Endodermal cell (in vitro differentiated cells): ENCODE measurements around the gene ATXN2. TPM values are rescaled to one million over a fixed set of nuclear protein-coding genes. Genes with fewer than 3 reads are reported as not detected.

Experiments used
- DNase-seq: peaks from one replicate; pipeline ENCODE4 v3.0.0-alpha.2; 2017
- H3K27ac ChIP-seq: 2 replicates; pipeline ENCODE4 v1.5.1; 2013; ENCODE audit warnings: mild to moderate bottlenecking, low read depth, low read length, moderate library complexity
- H3K27me3 ChIP-seq: 2 replicates; pipeline ENCODE4 v1.6.1; 2013; ENCODE audit warnings: mild to moderate bottlenecking, low read length, moderate library complexity; ENCODE audit not compliant: insufficient read depth, control insufficient read depth, poor library complexity, severe bottlenecking
- H3K36me3 ChIP-seq: 2 replicates; pipeline ENCODE4 v1.7.0; 2013; ENCODE audit warnings: mild to moderate bottlenecking, low read length, moderate library complexity; ENCODE audit not compliant: control insufficient read depth, insufficient read depth
- H3K4me1 ChIP-seq: one replicate; pipeline ENCODE4 v1.7.0; 2013; ENCODE audit warnings: low read length; ENCODE audit not compliant: control insufficient read depth, insufficient read depth
- H3K4me3 ChIP-seq: 2 replicates; pipeline ENCODE4 v1.5.1; 2013; ENCODE audit warnings: mild to moderate bottlenecking, low read length, moderate library complexity
- H3K9ac ChIP-seq: 2 replicates; pipeline ENCODE4 v1.6.1; 2013; ENCODE audit warnings: mild to moderate bottlenecking, low read length, moderate library complexity; ENCODE audit not compliant: poor library complexity, severe bottlenecking; ENCODE audit errors: extremely low read depth
- H3K9me3 ChIP-seq: 2 replicates; pipeline ENCODE4 v1.6.1; 2013; ENCODE audit warnings: mild to moderate bottlenecking, low read length, moderate library complexity; ENCODE audit not compliant: control insufficient read depth
- H3K27ac Mint-ChIP-seq: 2 replicates; pipeline ENCODE4 v1.8.0; 2020; ENCODE audit warnings: mixed read lengths
- H3K27me3 Mint-ChIP-seq: 2 replicates; pipeline ENCODE4 v1.8.0; 2021; ENCODE audit warnings: mild to moderate bottlenecking, mixed read lengths; ENCODE audit not compliant: insufficient read depth
- H3K36me3 Mint-ChIP-seq: 2 replicates; pipeline ENCODE4 v1.8.0; 2020; ENCODE audit warnings: low read depth, mixed read lengths
- H3K4me1 Mint-ChIP-seq: 2 replicates; pipeline ENCODE4 v1.8.0; 2020; ENCODE audit warnings: mixed read lengths
- H3K4me3 Mint-ChIP-seq: 2 replicates; pipeline ENCODE4 v1.8.0; 2020; ENCODE audit warnings: mild to moderate bottlenecking, moderate library complexity, mixed read lengths
- H3K9me3 Mint-ChIP-seq: 2 replicates; pipeline ENCODE4 v1.8.0; 2020; ENCODE audit warnings: mild to moderate bottlenecking, mixed read lengths
- WGBS, 2 experiments: methylation state at CpG; one replicate each; pipeline versions ENCODE4 v1.1.5 to v1.1.7; 2013; ENCODE audit warnings: missing lambda C conversion rate in 2 of 2, mixed read lengths in 1 of 2; ENCODE audit not compliant: insufficient coverage in 1 of 2, insufficient read length in 1 of 2; 5-methylcytosine and 5-hydroxymethylcytosine counted together
- total RNA-seq, 2 donors: library from RNA; stranded (reverse); fragmentation: NEBNext Ultra II Directional in 1 of 2; extraction: Animal tissue kit (Norgen Biotek cat#: 25700) in 1 of 2; gene quantifications; 2 replicates in 1 of 2; 3 replicates in 1 of 2; pipeline ENCODE4 v1.2.1, GENCODE V29; 2021
- TF ChIP-seq, protein P1 (sequence below): fragments of 200-600 bp; sonication (generic); conservative IDR thresholded peaks from 2 replicates; pipeline ENCODE4 v1.5.0; 2021; ENCODE audit warnings: antibody characterized with exemption, mild to moderate bottlenecking

The ATXN2 gene
- total RNA-seq, 2 donors from 2014 or later = 85.7 to 87.3 TPM

DNA sequence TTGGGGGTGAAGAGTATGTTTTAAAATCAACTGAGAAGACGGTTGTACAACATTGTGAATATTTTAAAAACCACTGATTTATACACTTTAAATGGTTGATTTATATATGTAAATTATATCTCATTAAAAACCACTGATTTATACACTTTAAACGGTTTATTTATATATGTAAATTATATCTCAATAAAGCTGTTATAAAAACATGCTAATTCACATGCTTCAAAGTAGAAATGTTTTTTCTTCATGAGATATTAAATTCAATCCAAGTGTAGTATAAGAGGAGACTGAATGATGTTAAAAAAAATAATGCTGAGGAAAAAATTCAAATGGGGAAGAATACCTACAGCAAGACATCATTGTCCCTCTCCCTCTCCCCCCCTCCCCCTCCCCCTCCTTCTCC is 92.9 kb downstream of the ATXN2 start:
- DNase-seq = no peak
- peaks cover 61% of the 10 kb centered on the region for H3K36me3 Mint-ChIP-seq
- H3K9ac ChIP-seq = no peak overlapping the region
- no peaks in the 10 kb centered on the region for H3K27me3 Mint-ChIP-seq
- WGBS, 2 experiments = no CpG with 5 or more reads among the region's 2 CpGs
- TF ChIP-seq, protein P1, sequence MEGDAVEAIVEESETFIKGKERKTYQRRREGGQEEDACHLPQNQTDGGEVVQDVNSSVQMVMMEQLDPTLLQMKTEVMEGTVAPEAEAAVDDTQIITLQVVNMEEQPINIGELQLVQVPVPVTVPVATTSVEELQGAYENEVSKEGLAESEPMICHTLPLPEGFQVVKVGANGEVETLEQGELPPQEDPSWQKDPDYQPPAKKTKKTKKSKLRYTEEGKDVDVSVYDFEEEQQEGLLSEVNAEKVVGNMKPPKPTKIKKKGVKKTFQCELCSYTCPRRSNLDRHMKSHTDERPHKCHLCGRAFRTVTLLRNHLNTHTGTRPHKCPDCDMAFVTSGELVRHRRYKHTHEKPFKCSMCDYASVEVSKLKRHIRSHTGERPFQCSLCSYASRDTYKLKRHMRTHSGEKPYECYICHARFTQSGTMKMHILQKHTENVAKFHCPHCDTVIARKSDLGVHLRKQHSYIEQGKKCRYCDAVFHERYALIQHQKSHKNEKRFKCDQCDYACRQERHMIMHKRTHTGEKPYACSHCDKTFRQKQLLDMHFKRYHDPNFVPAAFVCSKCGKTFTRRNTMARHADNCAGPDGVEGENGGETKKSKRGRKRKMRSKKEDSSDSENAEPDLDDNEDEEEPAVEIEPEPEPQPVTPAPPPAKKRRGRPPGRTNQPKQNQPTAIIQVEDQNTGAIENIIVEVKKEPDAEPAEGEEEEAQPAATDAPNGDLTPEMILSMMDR = no peak
- no peak overlapping the region for H3K27ac Mint-ChIP-seq
- H3K27ac ChIP-seq = no peak overlapping the region
- H3K4me1 Mint-ChIP-seq = no peaks in the 10 kb centered on the region
- no peak overlapping the region for H3K4me3 Mint-ChIP-seq
- H3K4me3 ChIP-seq = no peak overlapping the region
- H3K9me3 ChIP-seq = peaks cover 18% of the 10 kb centered on the region
- H3K9me3 Mint-ChIP-seq = peaks cover 22% of the 10 kb centered on the region
- no peaks in the 10 kb centered on the region for H3K4me1 ChIP-seq
- H3K27me3 ChIP-seq = no peaks in the 10 kb centered on the region
- H3K36me3 ChIP-seq = peaks cover 78% of the 10 kb centered on the region

GRCh38 chr12:111505601-111506036 is 93.5 kb downstream of the ATXN2 start:
- Mint-ChIP-seq H3K27ac (no peak overlapping the region), H3K36me3 (peaks cover 60% of the 10 kb centered on the region), H3K9me3 (peaks cover 22% of the 10 kb centered on the region), H3K4me3 (no peak overlapping the region), H3K27me3 (no peaks in the 10 kb centered on the region), H3K4me1 (no peaks in the 10 kb centered on the region)
- no peak overlapping the region for H3K9ac ChIP-seq
- H3K27ac ChIP-seq = no peak overlapping the region
- peaks cover 76% of the 10 kb centered on the region for H3K36me3 ChIP-seq
- TF ChIP-seq, protein P1 = peak; percentile 40
- no peaks in the 10 kb centered on the region for H3K4me1 ChIP-seq
- H3K9me3 ChIP-seq = peaks cover 18% of the 10 kb centered on the region
- DNase-seq = no peak
- no peak overlapping the region for H3K4me3 ChIP-seq
- WGBS, 2 experiments = 100% methylated on average over 1 of the region's 1 CpG; no CpG with 5 or more reads in 1 of the 2 experiments
- no peaks in the 10 kb centered on the region for H3K27me3 ChIP-seq

- Mint-ChIP-seq H3K4me3 (no peak overlapping the region), H3K36me3 (peaks cover 60% of the 10 kb centered on the region), H3K27ac (no peak overlapping the region), H3K9me3 (peaks cover 15% of the 10 kb centered on the region), H3K4me1 (no peaks in the 10 kb centered on the region), H3K27me3 (no peaks in the 10 kb centered on the region)
- H3K4me1 ChIP-seq = no peaks in the 10 kb centered on the region
- H3K9ac ChIP-seq = no peak overlapping the region
- H3K36me3 ChIP-seq = peaks cover 74% of the 10 kb centered on the region
- WGBS, 2 experiments = no CpG with 5 or more reads among the region's 1 CpG
- H3K9me3 ChIP-seq = peaks cover 9% of the 10 kb centered on the region
- H3K27ac ChIP-seq = no peak overlapping the region
- no peaks in the 10 kb centered on the region for H3K27me3 ChIP-seq
- TF ChIP-seq, protein P1 = no peak
- no peak for DNase-seq
- no peak overlapping the region for H3K4me3 ChIP-seq
Measured at GRCh38 chr12:111503116-111503515, 96.0 kb downstream of the ATXN2 start.
